Measurements from ENCODE around the gene PRODH2.
A peak's percentile ranks its signal among the peaks of the same experiment; 100 is the strongest.

Gene PRODH2

GRCh38 chr19:35768082-35768421 is 44.6 kb downstream of the PRODH2 start:
- no peaks in the 10 kb centered on the region; the same call in 1 of the 2 replicates for H3K36me3 ChIP-seq (ENCODE audit: control insufficient read depth, insufficient read depth, low read length)
- peaks cover 5% of the 10 kb centered on the region for H3K4me1 ChIP-seq (ENCODE audit: control insufficient read depth, insufficient read depth, low read length)
- no peak overlapping the region for H3K27ac ChIP-seq (ENCODE audit: low read length)
- DNase-seq (ENCODE audit: low read depth, low spot score), result no peak
- H3K9me3 ChIP-seq (ENCODE audit: control insufficient read depth, insufficient read depth, low read length), result no peaks in the 10 kb centered on the region
- H3K27me3 ChIP-seq (ENCODE audit: control insufficient read depth, insufficient read depth, low read length), result no peaks in the 10 kb centered on the region; the same call in 1 of the 2 replicates
- H3K4me3 ChIP-seq (ENCODE audit: low read length), result no peak overlapping the region
- WGBS (ENCODE audit: insufficient coverage, insufficient read length), result no CpG with 5 or more reads among the region's 15 CpGs

- Histone ChIP-seq H3K36me3 (ENCODE audit: control insufficient read depth, insufficient read depth, low read length) (no peaks in the 10 kb centered on the region; the same call in 1 of the 2 replicates), H3K4me1 (ENCODE audit: control insufficient read depth, insufficient read depth, low read length) (peaks cover 5% of the 10 kb centered on the region), H3K4me3 (ENCODE audit: low read length) (no peak overlapping the region; the same call in 1 of the 2 replicates), H3K27me3 (ENCODE audit: control insufficient read depth, insufficient read depth, low read length) (no peaks in the 10 kb centered on the region), H3K9me3 (ENCODE audit: control insufficient read depth, insufficient read depth, low read length) (no peaks in the 10 kb centered on the region), H3K27ac (ENCODE audit: low read length) (no peak overlapping the region)
- WGBS (ENCODE audit: insufficient coverage, insufficient read length), result no CpG with 5 or more reads among the region's 34 CpGs
- DNase-seq (ENCODE audit: low read depth, low spot score), result no peak
Observed at GRCh38 chr19:35767288-35768081, 45.2 kb downstream of the PRODH2 start.

GRCh38 chr19:35766571-35767104 is 46.0 kb downstream of the PRODH2 start:
- no CpG with 5 or more reads among the region's 11 CpGs for whole genome bisulfite sequencing (ENCODE audit: insufficient coverage, insufficient read length)
- Histone ChIP-seq H3K27me3 (ENCODE audit: control insufficient read depth, insufficient read depth, low read length) (no peaks in the 10 kb centered on the region), H3K4me3 (ENCODE audit: low read length) (no peak overlapping the region), H3K4me1 (ENCODE audit: control insufficient read depth, insufficient read depth, low read length) (peaks cover 5% of the 10 kb centered on the region), H3K36me3 (ENCODE audit: control insufficient read depth, insufficient read depth, low read length) (peaks cover 4% of the 10 kb centered on the region), H3K27ac (ENCODE audit: low read length) (no peak overlapping the region), H3K9me3 (ENCODE audit: control insufficient read depth, insufficient read depth, low read length) (no peaks in the 10 kb centered on the region)
- no peak for DNase-seq (ENCODE audit: low read depth, low spot score)

- H3K4me1 ChIP-seq (ENCODE audit: control insufficient read depth, insufficient read depth, low read length), result peaks cover 5% of the 10 kb centered on the region
- H3K27ac ChIP-seq (ENCODE audit: low read length), result no peak overlapping the region
- H3K27me3 ChIP-seq (ENCODE audit: control insufficient read depth, insufficient read depth, low read length), result no peaks in the 10 kb centered on the region
- no peak overlapping the region for H3K4me3 ChIP-seq (ENCODE audit: low read length)
- no CpG with 5 or more reads among the region's 17 CpGs for WGBS (ENCODE audit: insufficient coverage, insufficient read length)
- H3K36me3 ChIP-seq (ENCODE audit: control insufficient read depth, insufficient read depth, low read length), result peaks cover 4% of the 10 kb centered on the region
- DNase-seq (ENCODE audit: low read depth, low spot score), result no peak
- no peaks in the 10 kb centered on the region for H3K9me3 ChIP-seq (ENCODE audit: control insufficient read depth, insufficient read depth, low read length)
Observed at GRCh38 chr19:35764432-35765315, 48.0 kb downstream of the PRODH2 start.

GRCh38 chr19:35760711-35761349 is 51.8 kb downstream of the PRODH2 start:
- H3K9me3 ChIP-seq (ENCODE audit: control insufficient read depth, insufficient read depth, low read length), result no peaks in the 10 kb centered on the region
- no CpG with 5 or more reads among the region's 4 CpGs for WGBS (ENCODE audit: insufficient coverage, insufficient read length)

GRCh38 chr19:35759697-35760096 is 52.9 kb downstream of the PRODH2 start:
- H3K4me3 ChIP-seq (ENCODE audit: low read length), result no peak overlapping the region
- no CpG with 5 or more reads among the region's 2 CpGs for whole genome bisulfite sequencing (ENCODE audit: insufficient coverage, insufficient read length)
- no peak overlapping the region for H3K27ac ChIP-seq (ENCODE audit: low read length)
- H3K9me3 ChIP-seq (ENCODE audit: control insufficient read depth, insufficient read depth, low read length), result no peaks in the 10 kb centered on the region
- peaks cover 4% of the 10 kb centered on the region; the same call in 1 of the 2 replicates for H3K36me3 ChIP-seq (ENCODE audit: control insufficient read depth, insufficient read depth, low read length)
- H3K4me1 ChIP-seq (ENCODE audit: control insufficient read depth, insufficient read depth, low read length), result 0 out of 2 replicates have a peak, but pooled peaks cover 2% of the 10 kb centered on the region
- no peaks in the 10 kb centered on the region for H3K27me3 ChIP-seq (ENCODE audit: control insufficient read depth, insufficient read depth, low read length)
- DNase-seq (ENCODE audit: low read depth, low spot score), result no peak

More at GRCh38 chr19:35760711-35761349, 51.8 kb downstream of the PRODH2 start:
- Histone ChIP-seq H3K4me1 (ENCODE audit: control insufficient read depth, insufficient read depth, low read length) (0 out of 2 replicates have a peak, but pooled peaks cover 2% of the 10 kb centered on the region), H3K27me3 (ENCODE audit: control insufficient read depth, insufficient read depth, low read length) (no peaks in the 10 kb centered on the region), H3K4me3 (ENCODE audit: low read length) (no peak overlapping the region), H3K36me3 (ENCODE audit: control insufficient read depth, insufficient read depth, low read length) (peaks cover 4% of the 10 kb centered on the region; the same call in 1 of the 2 replicates), H3K27ac (ENCODE audit: low read length) (no peak overlapping the region)
- no peak for DNase-seq (ENCODE audit: low read depth, low spot score)

- peak; percentile 98 for DNase-seq (ENCODE audit: low read depth, low spot score)
- Histone ChIP-seq H3K27me3 (ENCODE audit: control insufficient read depth, insufficient read depth, low read length) (no peaks in the 10 kb centered on the region), H3K4me1 (ENCODE audit: control insufficient read depth, insufficient read depth, low read length) (0 out of 2 replicates have a peak, but pooled peaks cover 2% of the 10 kb centered on the region), H3K4me3 (ENCODE audit: low read length) (peak within 1 kb of the TSS; percentile 90), H3K36me3 (ENCODE audit: control insufficient read depth, insufficient read depth, low read length) (peaks cover 4% of the 10 kb centered on the region; the same call in 1 of the 2 replicates), H3K9me3 (ENCODE audit: control insufficient read depth, insufficient read depth, low read length) (no peaks in the 10 kb centered on the region), H3K27ac (ENCODE audit: low read length) (no peak within 1 kb of the TSS)
- WGBS (ENCODE audit: insufficient coverage, insufficient read length), result no CpG with 5 or more reads among the region's 53 CpGs
Observed at GRCh38 chr19:35757749-35758608, 54.7 kb downstream of the PRODH2 start, which contains the start of gene PROSER3. Gene PROSER3, plus strand, starts transcription at chr19:35758176. Its CDS starts 40 bp downstream, at chr19:35758216.

GRCh38 chr19:35757231-35757748 is 55.4 kb downstream of the PRODH2 start:
- no peaks in the 10 kb centered on the region for H3K27me3 ChIP-seq (ENCODE audit: control insufficient read depth, insufficient read depth, low read length)
- 0 out of 2 replicates have a peak, but pooled peaks cover 2% of the 10 kb centered on the region for H3K4me1 ChIP-seq (ENCODE audit: control insufficient read depth, insufficient read depth, low read length)
- no peak overlapping the region for H3K27ac ChIP-seq (ENCODE audit: low read length)
- no peak for DNase-seq (ENCODE audit: low read depth, low spot score)
- H3K9me3 ChIP-seq (ENCODE audit: control insufficient read depth, insufficient read depth, low read length), result no peaks in the 10 kb centered on the region
- H3K36me3 ChIP-seq (ENCODE audit: control insufficient read depth, insufficient read depth, low read length), result peaks cover 4% of the 10 kb centered on the region; the same call in 1 of the 2 replicates
- WGBS (ENCODE audit: insufficient coverage, insufficient read length), result no CpG with 5 or more reads among the region's 19 CpGs
- H3K4me3 ChIP-seq (ENCODE audit: low read length), result peak overlapping the region; percentile 26; the same call in 1 of the 2 replicates
